Measurements from ENCODE around the gene SLC24A3. TPM values are rescaled to one million over a fixed set of nuclear protein-coding genes. Genes with fewer than 3 reads are reported as not detected.

The SLC24A3 gene
- total RNA-seq, 3 donors from 2014 or later = 4.3 to 34.9 (median 5.7) TPM

DNA sequence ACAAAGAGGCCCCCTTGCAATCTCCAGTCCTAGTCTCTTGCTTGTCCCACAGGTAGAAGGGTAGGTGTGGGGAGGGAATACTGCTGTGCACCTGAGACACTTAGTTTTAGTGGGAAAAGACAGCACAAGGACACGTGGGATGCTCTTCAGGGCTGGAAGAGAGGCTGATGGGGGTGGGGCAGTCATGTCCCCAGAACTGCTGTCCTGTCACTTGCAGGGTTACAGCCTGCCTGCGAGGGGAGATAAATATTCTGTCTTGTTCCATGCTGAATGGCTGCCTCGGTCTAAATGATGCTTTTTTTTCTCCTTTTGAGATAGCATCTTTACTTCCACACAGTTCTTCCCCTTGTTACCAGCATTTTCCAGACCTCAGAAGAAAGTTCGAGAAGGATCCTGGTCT lies 106.2 kb downstream of the SLC24A3 start:
- TF ChIP-seq, protein P1, sequence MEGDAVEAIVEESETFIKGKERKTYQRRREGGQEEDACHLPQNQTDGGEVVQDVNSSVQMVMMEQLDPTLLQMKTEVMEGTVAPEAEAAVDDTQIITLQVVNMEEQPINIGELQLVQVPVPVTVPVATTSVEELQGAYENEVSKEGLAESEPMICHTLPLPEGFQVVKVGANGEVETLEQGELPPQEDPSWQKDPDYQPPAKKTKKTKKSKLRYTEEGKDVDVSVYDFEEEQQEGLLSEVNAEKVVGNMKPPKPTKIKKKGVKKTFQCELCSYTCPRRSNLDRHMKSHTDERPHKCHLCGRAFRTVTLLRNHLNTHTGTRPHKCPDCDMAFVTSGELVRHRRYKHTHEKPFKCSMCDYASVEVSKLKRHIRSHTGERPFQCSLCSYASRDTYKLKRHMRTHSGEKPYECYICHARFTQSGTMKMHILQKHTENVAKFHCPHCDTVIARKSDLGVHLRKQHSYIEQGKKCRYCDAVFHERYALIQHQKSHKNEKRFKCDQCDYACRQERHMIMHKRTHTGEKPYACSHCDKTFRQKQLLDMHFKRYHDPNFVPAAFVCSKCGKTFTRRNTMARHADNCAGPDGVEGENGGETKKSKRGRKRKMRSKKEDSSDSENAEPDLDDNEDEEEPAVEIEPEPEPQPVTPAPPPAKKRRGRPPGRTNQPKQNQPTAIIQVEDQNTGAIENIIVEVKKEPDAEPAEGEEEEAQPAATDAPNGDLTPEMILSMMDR (IDR thresholded peaks at IDR 0.05) = no peak
- ATAC-seq = no peak
- intact Hi-C loops (cut with DNase I, micrococcal nuclease) = no loop called here
- Histone ChIP-seq H3K4me3 (no peak overlapping the region), H3K36me3 (ENCODE audit: low read depth) (no peaks in the 10 kb centered on the region), H3K4me1 (ENCODE audit: low read depth) (no peaks in the 10 kb centered on the region), H3K9me3 (no peaks in the 10 kb centered on the region)
- no peak for DNase-seq

DNA sequence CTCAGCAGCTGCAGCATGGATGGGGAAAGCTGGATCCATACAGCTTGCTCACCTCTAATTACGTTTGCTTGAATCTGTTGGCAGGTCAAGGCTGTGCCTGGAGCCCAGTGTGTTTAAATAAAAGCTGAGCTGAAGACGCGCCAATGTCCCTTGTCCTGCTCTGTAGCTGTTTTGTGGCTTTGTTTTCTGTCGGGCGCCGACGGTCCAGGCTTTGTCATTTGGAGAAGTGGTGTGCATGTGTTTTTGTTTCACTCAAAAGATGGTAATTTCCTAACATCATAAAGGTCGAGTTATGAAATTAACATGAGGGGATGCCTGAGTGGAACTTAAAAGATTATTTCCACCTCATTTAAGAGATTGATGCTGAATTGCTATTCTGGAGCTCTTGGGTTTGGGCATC lies 107.6 kb downstream of the SLC24A3 start:
- DNase-seq = no peak

DNA sequence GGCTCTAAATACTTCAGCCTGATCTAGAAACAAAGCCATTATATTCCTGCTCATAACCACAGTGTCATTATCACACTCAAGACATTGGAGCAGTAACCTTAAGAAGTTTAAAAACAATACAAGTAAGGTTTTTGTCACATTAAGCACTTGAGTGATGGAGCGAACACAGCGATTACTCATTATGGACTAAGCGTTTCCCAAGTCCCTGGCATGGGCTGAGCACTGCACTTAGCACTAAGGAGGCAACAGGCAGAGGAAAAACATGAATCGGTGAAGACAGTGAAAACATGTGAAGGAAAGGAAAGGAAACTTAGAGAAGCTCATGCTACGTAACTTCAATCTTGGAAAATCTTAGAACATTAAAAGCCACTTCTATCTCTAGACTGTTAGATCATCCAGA lies 108.7 kb downstream of the SLC24A3 start:
- intact Hi-C loops (cut with DNase I, micrococcal nuclease) = no loop called here
- Histone ChIP-seq H3K4me3 (no peak overlapping the region), H3K36me3 (ENCODE audit: low read depth) (no peaks in the 10 kb centered on the region), H3K9me3 (no peaks in the 10 kb centered on the region), H3K4me1 (ENCODE audit: low read depth) (no peaks in the 10 kb centered on the region)
- no peak for ATAC-seq
- no peak for DNase-seq
- TF ChIP-seq, protein P1 (IDR thresholded peaks at IDR 0.05) = no peak

More for the DNA sequence above, 107.6 kb downstream of the SLC24A3 start:
- Histone ChIP-seq H3K4me1 (ENCODE audit: low read depth) (no peaks in the 10 kb centered on the region), H3K4me3 (no peak overlapping the region), H3K36me3 (ENCODE audit: low read depth) (no peaks in the 10 kb centered on the region), H3K9me3 (no peaks in the 10 kb centered on the region)
- intact Hi-C loops (cut with DNase I, micrococcal nuclease) = no loop called here
- no peak for ATAC-seq
- TF ChIP-seq, protein P1 (IDR thresholded peaks at IDR 0.05) = no peak

DNA sequence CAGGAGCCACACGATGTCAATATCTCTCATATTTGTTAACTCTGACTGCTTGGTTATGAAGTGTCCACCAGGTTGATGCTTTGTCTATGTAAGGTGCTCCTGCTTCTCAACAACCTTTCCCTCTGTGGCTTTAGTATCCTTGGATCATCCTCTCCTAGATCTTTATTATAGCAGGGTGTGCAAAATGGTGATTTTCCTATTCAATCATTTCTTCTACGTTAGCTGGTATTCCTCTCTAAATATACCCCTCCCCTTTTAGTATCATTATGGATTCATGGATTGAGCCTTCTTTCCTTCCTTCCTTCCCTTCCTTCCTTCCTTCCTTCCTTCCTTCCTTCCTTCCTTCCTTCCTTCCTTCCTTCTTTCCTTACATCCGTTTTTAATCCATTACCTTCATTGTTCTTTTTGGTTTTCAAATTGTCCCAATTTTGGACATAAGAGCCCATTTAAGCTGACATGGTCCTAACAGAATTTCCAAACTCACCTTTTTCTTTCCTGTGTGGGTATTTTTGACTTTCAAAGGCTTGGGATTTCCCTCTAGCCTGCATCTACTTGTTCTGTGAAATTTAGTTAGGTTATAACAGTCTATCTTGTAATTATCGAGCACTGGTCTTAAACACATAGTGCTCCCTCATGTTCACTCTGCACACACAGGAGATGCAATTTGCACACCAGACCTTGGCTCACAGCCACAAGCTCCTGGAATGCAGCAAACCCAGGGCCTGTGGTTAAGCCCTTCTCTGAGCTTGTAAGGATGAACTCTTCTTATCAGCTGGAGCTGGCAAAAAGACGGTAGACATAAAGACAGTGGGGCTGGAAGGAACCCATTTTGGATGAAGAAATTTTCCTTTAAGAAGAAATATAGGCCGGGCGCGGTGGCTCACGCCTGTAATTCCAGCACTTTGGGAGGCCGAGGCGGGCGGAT lies 109.9 kb downstream of the SLC24A3 start:
- DNase-seq (no peak), ATAC-seq (no peak)
- no peaks in the 10 kb centered on the region for H3K9me3 ChIP-seq
- no peaks in the 10 kb centered on the region for H3K36me3 ChIP-seq (ENCODE audit: low read depth)
- intact Hi-C loops (cut with DNase I, micrococcal nuclease) = no loop called here
- no peaks in the 10 kb centered on the region for H3K4me1 ChIP-seq (ENCODE audit: low read depth)
- TF ChIP-seq, protein P1 (IDR thresholded peaks at IDR 0.05) = no peak
- no peak overlapping the region for H3K4me3 ChIP-seq

DNA sequence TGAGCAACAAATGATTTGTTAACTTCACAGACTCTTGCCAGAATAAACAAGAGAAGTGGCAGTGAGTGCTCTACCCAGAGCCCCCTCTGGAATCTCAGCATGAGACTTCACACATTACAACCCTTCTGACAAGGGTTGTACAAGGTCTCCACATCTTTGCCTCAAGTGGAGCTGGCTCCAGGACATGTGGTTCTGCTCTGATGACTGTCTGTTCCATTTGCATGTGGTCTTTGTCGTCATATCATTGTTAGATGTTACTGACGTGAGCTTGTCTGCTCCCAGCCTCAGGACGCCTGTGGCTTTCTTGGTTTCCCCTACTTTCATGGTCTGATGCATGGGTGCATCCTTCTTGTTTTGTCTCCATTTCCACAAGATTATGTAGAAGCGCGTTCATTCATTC lies 115.0 kb downstream of the SLC24A3 start:
- Histone ChIP-seq H3K4me1 (ENCODE audit: low read depth) (no peaks in the 10 kb centered on the region), H3K9me3 (no peaks in the 10 kb centered on the region), H3K36me3 (ENCODE audit: low read depth) (no peaks in the 10 kb centered on the region), H3K4me3 (no peak overlapping the region)
- ATAC-seq = no peak
- DNase-seq = no peak
- TF ChIP-seq, protein P1 (IDR thresholded peaks at IDR 0.05) = no peak
- intact Hi-C loops (cut with DNase I, micrococcal nuclease) = no loop called here
